ENCODE results near the gene POU6F2. TPM values are rescaled to one million over a fixed set of nuclear protein-coding genes. Genes with fewer than 3 reads are reported as not detected.

The POU6F2 gene
- total RNA-seq, 1 experiment from 2014 or later = 0.27 TPM

GRCh38 chr7:39172137-39172536, 194.4 kb downstream of the POU6F2 start:
- peak; percentile 89 for TF ChIP-seq CEBPB (IDR thresholded peaks at IDR 0.05; ENCODE audit: low read depth)
- peak; percentile 45 for TF ChIP-seq JUND (IDR thresholded peaks at IDR 0.05)
- TF ChIP-seq SP1 (IDR thresholded peaks at IDR 0.05; ENCODE audit: low read depth) = 0 out of 2 replicates have a peak, but pooled peaks have one; percentile 17
- peak; percentile 79 for TF ChIP-seq ATF3 (IDR thresholded peaks at IDR 0.05)
- no peak for TF ChIP-seq ZFX (IDR thresholded peaks at IDR 0.05)
- no peak for TF ChIP-seq MAX (IDR thresholded peaks at IDR 0.05)
- TF ChIP-seq FOSL1 (IDR thresholded peaks at IDR 0.05; ENCODE audit: low read depth) = peak; percentile 59
- H3K79me2 ChIP-seq (ENCODE audit: insufficient read depth, low read length) = no peaks in the 10 kb centered on the region
- H4K20me1 ChIP-seq (ENCODE audit: insufficient read depth) = no peaks in the 10 kb centered on the region
- no peaks in the 10 kb centered on the region for H3K9me2 ChIP-seq (ENCODE audit: insufficient read depth)
- no peaks in the 10 kb centered on the region for H3K9me3 ChIP-seq (ENCODE audit: control insufficient read depth in 1 of 2, insufficient read depth in 1 of 2, low read depth in 1 of 2, low read length in 2 of 2)
- H3K36me3 ChIP-seq (ENCODE audit: control insufficient read depth in 1 of 2, insufficient read depth in 2 of 2, low read length in 2 of 2) = no peaks in the 10 kb centered on the region
- DNase-seq (ENCODE audit: low read depth, low spot score) = no peak
- no peak for ATAC-seq
- H3K27me3 ChIP-seq (ENCODE audit: insufficient read depth, low read length) = 0 out of 2 replicates have a peak, but pooled peaks cover 6% of the 10 kb centered on the region
- no peak overlapping the region for H3K4me2 ChIP-seq (ENCODE audit: low read length)
- no peaks in the 10 kb centered on the region; a peak in 1 of 4 replicates for H3K4me1 ChIP-seq (ENCODE audit: control insufficient read depth in 1 of 2, insufficient read depth in 2 of 2, low read length in 2 of 2)
- ChIA-PET POLR2A (interaction anchor here (0.6 kb wide), 1 partner anchor 370 kb away, joined by 4 read pairs; no protein-coding TSS in a partner anchor), RAD21 (ENCODE audit: low non-redundant PET in 1 of 2, low total read pairs in 2 of 2, uncharacterized antibody in 2 of 2, unreplicated experiment in 2 of 2) (no interaction called here), CTCF (no interaction called here)
- H3K9ac ChIP-seq (ENCODE audit: low read length) = no peak overlapping the region
- intact Hi-C loops (cut with micrococcal nuclease) = no loop called here
- H3K27ac ChIP-seq (ENCODE audit: low read depth, low read length) = no peak overlapping the region
- no TSS peak for BruUV-seq (replicated peaks)
- H2AFZ ChIP-seq (ENCODE audit: low read depth, low read length, poor library complexity, severe bottlenecking) = no peak overlapping the region
- H3K4me3 ChIP-seq (replicated peaks in 1 of 2; ENCODE audit: low read depth in 1 of 2, low read length in 2 of 2) = no peak overlapping the region

GRCh38 chr7:39181398-39181797, 203.7 kb downstream of the POU6F2 start:
- DNase-seq (ENCODE audit: low read depth, low spot score) (no peak), ATAC-seq (no peak)
- no peaks in the 10 kb centered on the region for H3K9me3 ChIP-seq (ENCODE audit: control insufficient read depth in 1 of 2, insufficient read depth in 1 of 2, low read depth in 1 of 2, low read length in 2 of 2)
- no peaks in the 10 kb centered on the region for H3K36me3 ChIP-seq (ENCODE audit: control insufficient read depth in 1 of 2, insufficient read depth in 2 of 2, low read length in 2 of 2)
- H3K27me3 ChIP-seq (ENCODE audit: insufficient read depth, low read length) = peaks cover 6% of the 10 kb centered on the region; the same call in 1 of the 2 replicates
- intact Hi-C loops (cut with micrococcal nuclease) = no loop called here
- no peak overlapping the region for H3K4me3 ChIP-seq (replicated peaks in 1 of 2; ENCODE audit: low read depth in 1 of 2, low read length in 2 of 2)
- no peak overlapping the region for H3K27ac ChIP-seq (ENCODE audit: low read depth, low read length)
- BruUV-seq (replicated peaks) = no TSS peak
- ChIA-PET RAD21 (ENCODE audit: low non-redundant PET in 1 of 2, low total read pairs in 2 of 2, uncharacterized antibody in 2 of 2, unreplicated experiment in 2 of 2) (no interaction called here), POLR2A (no interaction called here), CTCF (no interaction called here)
- no peaks in the 10 kb centered on the region for H3K9me2 ChIP-seq (ENCODE audit: insufficient read depth)
- no peak overlapping the region for H3K9ac ChIP-seq (ENCODE audit: low read length)
- no peaks in the 10 kb centered on the region for H4K20me1 ChIP-seq (ENCODE audit: insufficient read depth)
- no peak overlapping the region for H3K4me2 ChIP-seq (ENCODE audit: low read length)
- H2AFZ ChIP-seq (ENCODE audit: low read depth, low read length, poor library complexity, severe bottlenecking) = no peak overlapping the region
- no peaks in the 10 kb centered on the region for H3K4me1 ChIP-seq (ENCODE audit: control insufficient read depth in 1 of 2, insufficient read depth in 2 of 2, low read length in 2 of 2)
- H3K79me2 ChIP-seq (ENCODE audit: insufficient read depth, low read length) = no peaks in the 10 kb centered on the region
- TF ChIP-seq JUND (IDR thresholded peaks at IDR 0.05) = no peak
- TF ChIP-seq ZNF274 (IDR thresholded peaks at IDR 0.05; ENCODE audit: low read depth, low read length) = no peak
- no peak for TF ChIP-seq SIN3A (IDR thresholded peaks at IDR 0.05; ENCODE audit: low read depth)
- no peak for TF ChIP-seq REST (IDR thresholded peaks at IDR 0.05; ENCODE audit: low read depth)
- no peak for TF ChIP-seq ZFX (IDR thresholded peaks at IDR 0.05)
- no peak for TF ChIP-seq MAX (IDR thresholded peaks at IDR 0.05)
- TF ChIP-seq RAD21 (IDR thresholded peaks at IDR 0.05; ENCODE audit: low read depth) = no peak
- no peak for TF ChIP-seq CEBPB (IDR thresholded peaks at IDR 0.05; ENCODE audit: low read depth)
- no peak for TF ChIP-seq SRF (IDR thresholded peaks at IDR 0.05; ENCODE audit: low read depth)
- no peak for TF ChIP-seq POLR2AphosphoS5 (IDR thresholded peaks at IDR 0.05; ENCODE audit: low read depth, low read length)
- no peak for TF ChIP-seq ATF3 (IDR thresholded peaks at IDR 0.05)
- no peak for TF ChIP-seq ZBTB33 (IDR thresholded peaks at IDR 0.05; ENCODE audit: extremely low read depth, insufficient replicate concordance, low read length)
- no peak for TF ChIP-seq SP1 (IDR thresholded peaks at IDR 0.05; ENCODE audit: low read depth)
